Hepatocyte (in vitro differentiated cells): ENCODE results near the gene PIGR. TPM values are rescaled to one million over a fixed set of nuclear protein-coding genes. Genes with fewer than 3 reads are reported as not detected.
"Not testable (repeated sequence)": the region's sequence is repeated elsewhere in the genome, so short reads cannot be mapped to it uniquely, and the experiment has no call there.

Experiments used
- DNase-seq: peaks from one replicate; pipeline ENCODE4 v3.0.0-alpha.2; 2016; ENCODE audit warnings: low spot score
- H2AFZ ChIP-seq: fragments of 200-600 bp; sonication (generic); 2 replicates; pipeline ENCODE4 v1.6.0; 2016; ENCODE audit warnings: antibody characterized with exemption, mild to moderate bottlenecking
- H3K27ac ChIP-seq: fragments of 200-600 bp; sonication (generic); 2 replicates; pipeline ENCODE4 v1.5.1; 2016; ENCODE audit warnings: mild to moderate bottlenecking
- H3K27me3 ChIP-seq: fragments of 200-600 bp; sonication (generic); 2 replicates; pipeline ENCODE4 v1.6.1; 2016
- H3K36me3 ChIP-seq: fragments of 200-600 bp; sonication (generic); replicated peaks from 2 replicates; pipeline ENCODE4 v1.5.1; 2016; ENCODE audit warnings: low read depth; ENCODE audit not compliant: insufficient read depth
- H3K4me1 ChIP-seq: fragments of 200-600 bp; sonication (generic); 2 replicates; pipeline ENCODE4 v1.5.1; 2016; ENCODE audit warnings: mild to moderate bottlenecking, moderate library complexity; ENCODE audit not compliant: insufficient read depth
- H3K4me2 ChIP-seq: fragments of 200-600 bp; sonication (generic); 2 replicates; pipeline ENCODE4 v1.6.0; 2016
- H3K4me3 ChIP-seq: fragments of 200-600 bp; sonication (generic); 2 replicates; pipeline ENCODE4 v1.5.1; 2016; ENCODE audit warnings: mild to moderate bottlenecking
- H3K79me2 ChIP-seq: fragments of 200-600 bp; sonication (generic); 2 replicates; pipeline ENCODE4 v1.6.0; 2017; ENCODE audit warnings: mild to moderate bottlenecking
- H3K9me2 ChIP-seq: fragments of 200-600 bp; sonication (generic); replicated peaks from 2 replicates; pipeline ENCODE4 v1.6.0; 2017; ENCODE audit warnings: mild to moderate bottlenecking; ENCODE audit not compliant: insufficient read depth
- H3K9me3 ChIP-seq: fragments of 200-600 bp; sonication (generic); 2 replicates; pipeline ENCODE4 v1.5.1; 2016; ENCODE audit warnings: low read depth, mild to moderate bottlenecking
- H4K20me1 ChIP-seq: fragments of 200-600 bp; sonication (generic); 2 replicates; pipeline ENCODE4 v1.6.0; 2016; ENCODE audit warnings: mild to moderate bottlenecking; ENCODE audit not compliant: insufficient read depth, poor library complexity, severe bottlenecking
- CTCF ChIP-seq: fragments of 200-600 bp; sonication (generic); IDR thresholded peaks from 2 replicates; pipeline ENCODE4 v1.5.1; 2016; ENCODE audit warnings: antibody characterized with exemption, mild to moderate bottlenecking; ENCODE audit not compliant: poor library complexity
- EZH2 ChIP-seq: fragments of 200-600 bp; sonication (generic); IDR thresholded peaks from 2 replicates; pipeline ENCODE4 v1.6.1; 2016; ENCODE audit warnings: antibody characterized with exemption, mild to moderate bottlenecking, borderline replicate concordance
- EZH2phosphoT487 ChIP-seq: fragments of 200-600 bp; sonication (generic); IDR thresholded peaks from one replicate; pipeline ENCODE4 v1.6.1; 2018; ENCODE audit warnings: antibody characterized with exemption, mild to moderate bottlenecking, low read depth, moderate library complexity; ENCODE audit not compliant: unreplicated experiment, severe bottlenecking
- WGBS: methylation state at CpG from one replicate; pipeline ENCODE4 v1.1.6; 2016; ENCODE audit warnings: low lambda C conversion rate; ENCODE audit errors: missing lambda C conversion rate; 5-methylcytosine and 5-hydroxymethylcytosine counted together
- polyA plus RNA-seq: library from polyadenylated mRNA; unstranded; fragments of >200 nt; fragmentation: Nextera tagmentation; extraction: Ambion mirVana; gene quantifications from 2 replicates; pipeline ENCODE4 v1.2.1, GENCODE V29; 2016
- total RNA-seq: library from RNA; depleted of rRNA; stranded (reverse); fragments of >200 nt; gene quantifications from 2 replicates; pipeline ENCODE4 v1.2.3, GENCODE V29; 2014

Gene PIGR
- total and polyA plus RNA-seq, 2 experiments from 2014 or later = 8.1 to 22.9 TPM

GRCh38 chr1:206926286-206926685 lies 20.0 kb downstream of the PIGR start:
- TF ChIP-seq CTCF (no peak), EZH2phosphoT487 (no peak), EZH2 (no peak)
- H3K9me2 ChIP-seq = no peaks in the 10 kb centered on the region
- no peaks in the 10 kb centered on the region for H3K9me3 ChIP-seq
- no peak for DNase-seq
- no peak overlapping the region for H3K4me2 ChIP-seq
- no peaks in the 10 kb centered on the region for H3K4me1 ChIP-seq
- no peaks in the 10 kb centered on the region for H3K36me3 ChIP-seq
- H2AFZ ChIP-seq = no peak overlapping the region
- no peak overlapping the region for H3K4me3 ChIP-seq
- H3K27ac ChIP-seq = peak overlapping the region; percentile 39
- H3K79me2 ChIP-seq = no peaks in the 10 kb centered on the region
- whole genome bisulfite sequencing = 94% methylated on average over 2 of the region's 2 CpGs
- no peaks in the 10 kb centered on the region for H3K27me3 ChIP-seq
- H4K20me1 ChIP-seq = no peaks in the 10 kb centered on the region

- TF ChIP-seq EZH2 = no peak
- TF ChIP-seq CTCF = no peak
- no peak for TF ChIP-seq EZH2phosphoT487
- H3K79me2 ChIP-seq = no peaks in the 10 kb centered on the region
- H3K4me1 ChIP-seq = no peaks in the 10 kb centered on the region
- no peaks in the 10 kb centered on the region for H3K27me3 ChIP-seq
- WGBS = 87% methylated on average over 11 of the region's 11 CpGs
- H3K4me3 ChIP-seq = no peak overlapping the region
- H3K4me2 ChIP-seq = no peak overlapping the region
- no peaks in the 10 kb centered on the region for H3K9me3 ChIP-seq
- H3K36me3 ChIP-seq = no peaks in the 10 kb centered on the region
- peak; percentile 47 for DNase-seq
- no peak overlapping the region for H2AFZ ChIP-seq
- no peaks in the 10 kb centered on the region for H4K20me1 ChIP-seq
- H3K9me2 ChIP-seq = no peaks in the 10 kb centered on the region
- no peak overlapping the region for H3K27ac ChIP-seq
These were observed 21.0 kb downstream of the PIGR start for GRCh38 chr1:206925106-206925736.

- Histone ChIP-seq H3K36me3 (no peaks in the 10 kb centered on the region), H4K20me1 (no peaks in the 10 kb centered on the region), H2AFZ (no peak overlapping the region), H3K4me2 (no peak overlapping the region), H3K27me3 (no peaks in the 10 kb centered on the region), H3K27ac (no peak overlapping the region), H3K4me3 (no peak overlapping the region), H3K4me1 (no peaks in the 10 kb centered on the region), H3K79me2 (no peaks in the 10 kb centered on the region), H3K9me3 (no peaks in the 10 kb centered on the region), H3K9me2 (no peaks in the 10 kb centered on the region)
- DNase-seq = no peak
- WGBS = 84% methylated on average over 8 of the region's 8 CpGs
- TF ChIP-seq EZH2 (no peak), EZH2phosphoT487 (no peak), CTCF (no peak)
These were observed 21.6 kb downstream of the PIGR start for GRCh38 chr1:206924592-206925105.

- not testable (repeated sequence) for DNase-seq, H3K4me1 ChIP-seq, H3K9me3 ChIP-seq, H3K4me3 ChIP-seq, H3K27ac ChIP-seq, H3K79me2 ChIP-seq, H3K27me3 ChIP-seq, H3K36me3 ChIP-seq, H4K20me1 ChIP-seq, H3K9me2 ChIP-seq, H2AFZ ChIP-seq, H3K4me2 ChIP-seq
- 97% methylated on average over 4 of the region's 4 CpGs for WGBS
These were observed 22.2 kb downstream of the PIGR start for GRCh38 chr1:206923961-206924557.
